HT1080 (cell line): ENCODE measurements around the gene IARS2. TPM values are rescaled to one million over a fixed set of nuclear protein-coding genes. Genes with fewer than 3 reads are reported as not detected.
"Not testable (repeated sequence)": the region's sequence is repeated elsewhere in the genome, so short reads cannot be mapped to it uniquely, and the experiment has no call there.

ENCODE experiments used
- DNase-seq: peaks from one replicate; pipeline ENCODE4 v3.0.0-alpha.2; 2015; ENCODE audit warnings: low read depth
- polyA plus RNA-seq, 2 experiments: library from polyadenylated mRNA; depleted of rRNA; stranded (reverse); fragments of >200 nt; gene quantifications; 2 replicates each; pipeline ENCODE4 v1.2.3, GENCODE V29; 2015
- total RNA-seq: library from RNA; depleted of rRNA; stranded (reverse); fragments of >200 nt; shearing (Covaris generic); gene quantifications from 2 replicates; pipeline ENCODE4 v1.2.3, GENCODE V29; 2014; rRNA removed

The IARS2 gene
- 87.0 and 104 TPM in 2 replicates for total RNA-seq
- 76.9 and 89.1 TPM in 2 replicates for polyA plus RNA-seq (2015; cell fraction: cytosol; rRNA removed)
- polyA plus RNA-seq (2015; cell fraction: nucleus; rRNA removed): 132 and 143 TPM in 2 replicates

DNA sequence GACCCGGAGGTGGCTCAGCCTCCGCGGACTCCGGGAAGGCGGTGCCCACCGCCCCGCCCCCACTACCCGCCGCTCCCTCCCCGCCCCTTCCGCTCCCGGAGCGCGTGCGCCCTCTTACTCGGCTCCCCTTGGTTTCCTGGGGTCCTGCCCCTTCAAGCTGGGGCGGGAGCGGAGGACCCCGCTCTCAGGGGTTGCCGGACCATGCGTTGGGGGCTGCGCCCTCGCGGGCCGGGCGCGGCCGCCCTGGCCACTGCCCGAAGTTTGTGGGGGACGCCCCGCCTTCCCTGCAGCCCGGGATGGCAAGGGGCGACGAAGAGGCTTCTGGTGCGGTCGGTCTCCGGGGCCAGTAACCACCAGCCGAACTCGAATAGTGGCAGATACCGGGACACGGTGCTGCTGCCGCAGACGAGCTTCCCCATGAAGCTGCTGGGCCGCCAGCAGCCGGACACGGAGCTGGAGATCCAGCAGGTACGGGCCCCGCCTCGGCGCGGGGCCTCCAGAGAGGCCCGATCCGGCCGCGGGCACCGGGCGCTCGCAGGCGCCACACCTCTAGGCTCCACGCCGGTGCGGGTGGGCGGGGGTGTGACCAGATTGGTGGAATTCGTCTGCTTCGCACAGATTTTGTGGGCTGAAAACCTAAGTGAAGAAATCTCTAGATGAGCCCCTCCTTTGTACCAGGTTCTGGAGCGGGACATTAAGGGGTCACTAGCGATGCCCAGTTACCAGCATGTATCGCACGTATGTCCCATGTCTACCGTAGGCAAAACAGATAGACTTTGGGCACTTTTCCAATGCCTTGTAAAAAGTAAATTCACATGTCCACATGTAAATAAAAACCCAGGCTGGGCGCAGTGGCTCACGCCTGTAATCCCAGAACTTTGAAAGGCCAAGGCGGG is at the start of gene IARS2:
IARS2 (plus strand) TSS at position 117 of the 896 bp plus-strand sequence; CDS start at position 202, 85 bp downstream.
- DNase-seq: peak; percentile 66

GRCh38 chr1:220044678-220045355 is 49.1 kb upstream of the IARS2 start:
- DNase-seq: no peak

DNA sequence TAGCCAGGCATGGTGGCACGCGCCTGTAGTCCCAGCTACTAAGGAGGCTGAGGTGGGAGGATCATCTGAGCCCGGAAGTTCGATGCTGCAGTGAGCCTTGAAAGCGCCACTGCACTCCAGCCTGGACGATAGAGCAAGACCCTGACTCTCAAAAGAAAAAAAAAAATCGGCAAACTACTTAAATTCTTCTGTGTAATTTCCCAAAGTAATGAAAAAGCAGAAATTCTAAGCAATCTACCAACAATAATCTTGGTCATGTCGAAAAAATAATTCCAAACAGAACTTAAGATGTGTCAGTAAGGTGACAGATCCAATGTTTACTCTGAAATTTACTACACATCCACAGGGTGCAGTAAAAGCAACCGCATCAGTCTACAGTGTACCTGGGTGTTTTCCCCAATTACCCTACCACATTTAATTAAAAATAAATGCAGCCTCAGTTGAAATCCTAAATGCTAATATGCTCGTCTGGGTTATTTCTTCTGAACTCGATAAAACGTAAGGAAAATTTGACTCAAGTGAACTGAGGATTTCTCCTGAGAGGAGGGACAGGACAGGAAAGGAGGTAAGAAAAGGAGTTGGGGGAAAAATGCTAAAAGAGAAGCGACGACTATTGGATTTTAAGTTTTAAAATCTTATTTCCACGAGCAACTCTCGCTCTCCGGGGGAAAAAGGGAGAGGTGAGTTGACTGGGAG is 48.4 kb upstream of the IARS2 start:
- peak; percentile 7 for DNase-seq

GRCh38 chr1:220046052-220046930 is 47.6 kb upstream of the IARS2 start, which contains the start of gene EPRS1:
TSS of gene EPRS1 (minus strand) at chr1:220046505. CDS start at chr1:220046388, 117 bp downstream.
- DNase-seq: peak; percentile 97

- DNase-seq: no peak
Observed at GRCh38 chr1:220056374-220056773, 37.6 kb upstream of the IARS2 start.

- DNase-seq: no peak
Observed at GRCh38 chr1:220060876-220061275, 33.1 kb upstream of the IARS2 start.

GRCh38 chr1:220062629-220063028 is 31.3 kb upstream of the IARS2 start:
- DNase-seq: no peak

- peak; percentile 58 for DNase-seq
Observed at GRCh38 chr1:220067269-220068204, 26.4 kb upstream of the IARS2 start.

DNA sequence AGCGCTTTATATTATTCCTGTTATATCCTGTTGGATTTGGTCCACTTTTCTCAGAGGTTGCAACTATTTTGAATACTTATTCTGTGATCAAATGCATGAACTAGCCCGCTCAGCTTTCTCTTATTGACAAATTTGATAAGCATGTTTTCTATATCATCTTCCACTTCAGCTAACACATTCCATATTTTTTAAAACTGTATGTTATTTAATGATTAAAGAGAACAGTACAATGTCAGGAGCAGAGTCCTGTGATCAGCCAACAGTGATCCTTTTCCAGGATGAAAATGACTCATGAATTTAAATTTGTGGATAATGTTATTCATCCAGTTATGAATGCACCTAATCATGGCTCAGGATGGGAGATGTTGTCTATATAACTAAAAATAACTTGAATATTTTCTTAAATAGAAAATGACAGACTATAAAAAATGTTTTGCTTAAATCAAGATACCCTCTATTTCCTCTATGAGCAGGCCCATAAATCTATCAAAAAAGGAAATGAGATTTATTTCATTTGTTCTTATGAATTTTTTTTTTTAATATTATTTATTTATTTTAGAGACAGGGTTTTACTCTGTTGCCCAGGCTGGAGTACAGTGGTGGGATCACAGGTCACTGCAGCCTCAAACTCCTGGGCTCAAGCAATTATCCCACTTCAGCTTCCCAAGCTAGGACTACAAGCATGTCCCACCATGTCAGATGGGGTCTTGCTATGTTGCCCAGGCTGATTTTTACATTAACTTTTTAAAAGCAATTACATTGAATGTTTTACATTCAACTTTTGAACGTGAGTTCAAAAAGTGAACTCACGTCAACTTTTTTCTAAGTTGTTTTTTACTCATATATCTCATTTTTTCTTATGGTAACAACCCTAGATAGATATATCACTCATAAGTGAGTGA is 16.8 kb upstream of the IARS2 start:
- DNase-seq: no peak

DNA sequence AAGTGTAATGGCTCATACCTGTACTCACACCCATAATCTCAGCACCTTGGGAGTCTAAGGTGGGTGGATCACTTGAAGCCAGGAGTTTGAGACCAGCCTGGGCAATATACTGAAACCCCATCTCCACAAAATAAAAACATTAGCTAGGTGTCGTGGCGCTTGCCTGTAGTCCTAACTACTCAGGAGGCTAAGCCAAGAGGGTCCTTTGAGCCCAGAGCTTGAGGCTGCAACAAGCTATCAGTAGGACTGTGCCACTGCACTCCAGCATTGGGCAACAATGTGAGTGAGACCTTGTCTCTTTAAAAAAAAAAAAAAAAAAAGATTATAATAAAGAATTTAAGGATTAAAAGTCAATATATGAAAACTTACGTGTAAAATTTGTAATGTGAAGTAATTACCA is 16.0 kb upstream of the IARS2 start:
- no peak for DNase-seq

GRCh38 chr1:220084460-220084859 is 9.5 kb upstream of the IARS2 start:
- no peak for DNase-seq

DNA sequence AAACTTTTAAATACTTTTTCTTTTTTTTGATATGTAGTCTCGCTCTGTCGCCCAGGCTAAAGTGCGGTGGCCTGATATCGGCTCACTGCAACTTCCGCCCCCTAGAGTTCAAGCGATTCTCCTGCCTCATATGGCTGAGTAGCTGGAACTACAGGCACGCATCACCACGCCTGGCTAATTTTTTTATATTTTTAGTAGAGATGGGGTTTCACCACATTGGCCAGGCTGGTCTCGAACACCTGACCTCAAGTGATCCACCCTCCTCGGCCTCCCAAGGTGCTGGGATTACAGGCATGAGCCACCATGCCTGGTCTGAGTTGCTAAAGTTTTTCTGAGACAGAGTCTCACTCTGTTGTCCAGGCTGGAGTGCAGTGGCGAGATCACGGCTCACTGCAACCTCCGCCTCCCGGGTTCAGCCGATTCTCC is 7.7 kb upstream of the IARS2 start:
- DNase-seq: not testable (repeated sequence)

DNA sequence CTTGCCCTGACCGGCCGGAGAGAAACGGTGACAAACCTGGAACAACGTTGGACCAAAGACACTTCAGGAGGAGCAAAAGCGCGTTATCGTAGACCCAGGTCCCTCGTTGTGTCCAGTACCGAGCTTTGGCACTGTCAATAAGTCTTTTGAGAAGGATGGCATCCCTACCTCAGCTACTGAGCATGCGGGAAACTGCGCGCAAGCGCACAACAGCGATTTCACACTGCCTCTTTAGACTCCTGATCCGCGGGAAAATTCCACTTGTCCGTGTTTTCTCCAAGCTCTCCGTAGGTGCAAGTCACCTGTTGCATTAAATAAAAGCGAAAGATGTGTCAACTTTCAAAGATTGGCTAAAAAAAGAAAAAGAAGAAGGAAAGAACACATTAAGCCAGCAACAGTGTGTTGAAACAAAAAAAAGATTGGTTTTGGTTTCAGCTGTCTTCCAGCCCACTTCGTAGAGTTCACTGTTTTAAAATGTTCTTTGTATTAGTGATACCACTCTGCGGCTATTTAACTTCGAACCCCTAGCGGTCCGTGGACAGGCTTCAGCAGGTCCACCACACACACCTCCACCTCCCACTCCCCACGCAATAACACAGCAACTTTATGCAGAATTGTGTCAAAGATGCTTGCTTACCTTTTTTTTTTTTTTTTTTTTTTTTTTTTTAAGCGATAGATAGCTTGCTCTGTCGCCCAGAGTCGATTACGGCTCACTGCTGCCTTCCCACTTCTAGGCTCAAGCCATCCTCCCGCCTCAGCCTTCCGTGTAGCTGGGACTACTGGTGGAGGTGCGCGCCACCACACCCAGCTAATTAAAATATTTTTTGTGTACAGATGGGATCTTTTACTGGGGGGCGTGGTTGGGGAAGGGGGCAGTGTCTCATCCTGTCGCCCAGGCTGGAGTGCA is 4.0 kb upstream of the IARS2 start, which contains the start of gene BPNT1:
BPNT1 (minus strand) TSS at position 139 of the 907 bp plus-strand sequence. CDS start 9,942 bp downstream, outside the sequence.
- peak; percentile 88 for DNase-seq

DNA sequence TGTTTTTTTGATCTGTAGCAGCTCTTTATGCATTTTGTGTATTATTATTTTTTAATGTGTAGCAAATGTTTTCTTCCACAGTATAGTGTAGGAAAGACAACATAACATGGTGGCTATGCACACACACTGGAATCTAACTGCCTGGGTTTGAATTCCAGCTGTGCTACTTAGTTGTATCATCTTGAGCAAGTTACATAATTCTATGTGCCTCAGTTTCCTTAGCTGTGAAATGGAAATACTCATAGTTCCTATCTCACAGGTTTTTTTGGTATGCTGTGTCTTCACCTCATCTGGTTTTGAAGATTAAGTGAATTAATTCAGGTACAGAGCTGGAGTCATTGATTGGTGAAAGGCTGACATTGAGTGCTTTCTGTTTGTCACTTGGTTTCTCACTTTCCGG is 1.2 kb upstream of the IARS2 start:
- DNase-seq: no peak

GRCh38 chr1:220093361-220094015 is 444 bp upstream of the IARS2 start:
- peak; percentile 15 for DNase-seq

DNA sequence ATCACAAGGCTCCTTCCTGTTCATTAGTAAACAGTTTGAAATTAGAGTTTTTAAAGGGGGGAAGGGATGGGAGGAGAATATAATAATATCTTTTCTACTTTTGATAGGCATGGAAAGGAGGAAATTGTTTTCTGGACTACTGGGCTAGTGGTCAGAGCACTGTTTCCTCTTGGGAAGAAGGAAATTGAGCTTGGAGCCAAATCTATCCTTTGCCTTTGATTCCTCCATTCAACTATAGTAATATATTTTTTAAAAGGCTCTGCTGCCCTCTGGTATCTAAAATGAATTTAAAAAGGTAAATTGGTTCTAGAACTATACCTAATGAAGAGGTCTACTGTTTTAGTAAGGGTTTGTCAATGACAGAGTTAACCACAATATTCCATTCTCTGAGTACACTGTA is 5.9 kb downstream of the IARS2 start:
- DNase-seq: no peak
